PC-9 (cell line): ENCODE data around the gene SUGT1. TPM values are rescaled to one million over a fixed set of nuclear protein-coding genes. Genes with fewer than 3 reads are reported as not detected.
A peak's percentile ranks its signal among the peaks of the same experiment; 100 is the strongest.
"Not testable (repeated sequence)": the region's sequence is repeated elsewhere in the genome, so short reads cannot be mapped to it uniquely, and the experiment has no call there.

Experiments
- BruUV-seq: library from RNA; stranded (reverse); fragments of 400-500 nt; replicated peaks from 2 replicates; lab custom pipeline; 2021; lab: Mats Ljungman, UMichigan
- CTCF ChIA-PET: fragments of 300-600 bp; sonication (Branson Sonifier 250); formaldehyde crosslinking; loops from one replicate; lab custom pipeline; 2022; ENCODE audit warnings: antibody characterized with exemption; lab: Charles Lee
- POLR2A ChIA-PET: fragments of 300-600 bp; sonication (Branson Sonifier 250); formaldehyde crosslinking; loops from one replicate; lab custom pipeline; 2022; ENCODE audit warnings: antibody characterized with exemption; ENCODE audit not compliant: unreplicated experiment; lab: Charles Lee
- DNase-seq, 2 experiments: peaks; one replicate each; pipeline versions ENCODE4 v3.0.0 to v3.0.0-alpha.2; 2015 to 2022; ENCODE audit warnings: mixed read lengths in 1 of 2
- H2AFZ ChIP-seq: fragments of 200-600 bp; sonication (generic); 2 replicates; pipeline ENCODE4 v1.8.1; 2017; ENCODE audit warnings: antibody characterized with exemption
- H3F3A ChIP-seq: fragments of 200-600 bp; sonication (generic); 2 replicates; pipeline ENCODE4 v1.8.1; 2017; ENCODE audit warnings: antibody characterized with exemption, mild to moderate bottlenecking, low read depth; ENCODE audit not compliant: insufficient read depth
- H3K27ac ChIP-seq: fragments of 200-600 bp; sonication (generic); 2 replicates; pipeline ENCODE4 v1.6.1; 2016; ENCODE audit warnings: mixed run types
- H3K27me3 ChIP-seq: fragments of 200-600 bp; sonication (generic); 2 replicates; pipeline ENCODE4 v1.6.1; 2016; ENCODE audit warnings: low read depth, mixed run types; ENCODE audit not compliant: insufficient read depth
- H3K36me3 ChIP-seq: fragments of 200-600 bp; sonication (generic); 2 replicates; pipeline ENCODE4 v1.6.1; 2016; ENCODE audit warnings: low read depth, mixed run types
- H3K4me1 ChIP-seq: fragments of 200-600 bp; sonication (generic); replicated peaks from 2 replicates; pipeline ENCODE4 v1.6.1; 2016; ENCODE audit warnings: mixed run types; ENCODE audit not compliant: insufficient read depth
- H3K4me2 ChIP-seq: fragments of 200-600 bp; sonication (generic); 2 replicates; pipeline ENCODE4 v1.6.1; 2017; ENCODE audit warnings: mixed run types
- H3K4me3 ChIP-seq: fragments of 200-600 bp; sonication (generic); 2 replicates; pipeline ENCODE4 v1.6.1; 2016; ENCODE audit warnings: mixed run types
- H3K79me2 ChIP-seq: fragments of 200-600 bp; sonication (generic); 2 replicates; pipeline ENCODE4 v1.6.1; 2017; ENCODE audit warnings: low read depth, mixed run types
- H3K9me2 ChIP-seq: fragments of 200-600 bp; sonication (generic); 2 replicates; pipeline ENCODE4 v1.8.1; 2017; ENCODE audit warnings: mild to moderate bottlenecking; ENCODE audit not compliant: insufficient read depth
- H3K9me3 ChIP-seq: fragments of 200-600 bp; sonication (generic); 2 replicates; pipeline ENCODE4 v1.8.1; 2016; ENCODE audit warnings: low read depth; ENCODE audit not compliant: insufficient read depth
- H4K20me1 ChIP-seq: fragments of 200-600 bp; sonication (generic); 2 replicates; pipeline ENCODE4 v1.8.1; 2017; ENCODE audit not compliant: insufficient read depth
- CTCF ChIP-seq: fragments of 200-600 bp; sonication (generic); conservative IDR thresholded peaks from 2 replicates; pipeline ENCODE4 v1.6.1; 2017; ENCODE audit warnings: mixed run types, antibody characterized with exemption, mild to moderate bottlenecking, moderate library complexity
- EZH2 ChIP-seq: fragments of 200-600 bp; sonication (generic); IDR thresholded peaks from 2 replicates; pipeline ENCODE4 v1.8.0; 2017; ENCODE audit warnings: antibody characterized with exemption, low read depth
- intact Hi-C: fragments of 100-400 bp; cut with micrococcal nuclease; formaldehyde crosslinking; loops from one replicate; pipeline ENCODE4 v1.10.0; 2022; ENCODE audit not compliant: unreplicated experiment
- total RNA-seq: library from RNA; stranded (reverse); gene quantifications from 2 replicates; pipeline ENCODE4 v1.2.3, GENCODE V29; 2021

Gene SUGT1
- total RNA-seq, 1 experiment from 2014 or later, result 57.2 TPM

GRCh38 chr13:52711286-52711685 lies 58.6 kb downstream of the SUGT1 start:
- H3K27me3 ChIP-seq, result peaks cover 36% of the 10 kb centered on the region; the same call in 1 of the 2 replicates
- no peaks in the 10 kb centered on the region for H3K79me2 ChIP-seq
- no peak overlapping the region for H3K4me3 ChIP-seq
- no peaks in the 10 kb centered on the region for H3F3A ChIP-seq
- H4K20me1 ChIP-seq, result no peaks in the 10 kb centered on the region
- BruUV-seq, result no TSS peak
- ChIA-PET POLR2A (no interaction called here), CTCF (no interaction called here)
- DNase-seq, result no peak
- H3K9me3 ChIP-seq, result no peaks in the 10 kb centered on the region
- H3K4me2 ChIP-seq, result no peak overlapping the region
- no peaks in the 10 kb centered on the region for H3K4me1 ChIP-seq
- no peaks in the 10 kb centered on the region for H3K36me3 ChIP-seq
- H3K27ac ChIP-seq, result no peak overlapping the region
- TF ChIP-seq EZH2, result no peak
- TF ChIP-seq CTCF, result no peak
- H3K9me2 ChIP-seq, result no peaks in the 10 kb centered on the region; the same call in 1 of the 2 replicates
- intact Hi-C loops, result no loop called here
- no peak overlapping the region for H2AFZ ChIP-seq

GRCh38 chr13:52712385-52712784 lies 59.7 kb downstream of the SUGT1 start:
- CTCF ChIA-PET, result no interaction called here
- H3K4me3 ChIP-seq, result no peak overlapping the region

GRCh38 chr13:52713894-52714293 lies 61.3 kb downstream of the SUGT1 start:
- H3K27ac ChIP-seq, result no peak overlapping the region
- POLR2A ChIA-PET, result no interaction called here

More at GRCh38 chr13:52712385-52712784, 59.7 kb downstream of the SUGT1 start:
- TF ChIP-seq CTCF (no peak), EZH2 (no peak)
- Histone ChIP-seq H3K27me3 (peaks cover 47% of the 10 kb centered on the region), H3K9me3 (no peaks in the 10 kb centered on the region), H2AFZ (no peak overlapping the region), H3K27ac (no peak overlapping the region), H3F3A (no peaks in the 10 kb centered on the region), H3K4me1 (no peaks in the 10 kb centered on the region), H3K9me2 (no peaks in the 10 kb centered on the region; the same call in 1 of the 2 replicates), H3K79me2 (no peaks in the 10 kb centered on the region), H3K4me2 (no peak overlapping the region), H3K36me3 (no peaks in the 10 kb centered on the region), H4K20me1 (no peaks in the 10 kb centered on the region)
- BruUV-seq, result no TSS peak
- no peak for DNase-seq
- intact Hi-C loops, result no loop called here
- POLR2A ChIA-PET, result no interaction called here

GRCh38 chr13:52720904-52721303 lies 68.3 kb downstream of the SUGT1 start:
- H3K27ac ChIP-seq, H3K4me2 ChIP-seq, H3K4me1 ChIP-seq, H2AFZ ChIP-seq, H3F3A ChIP-seq, BruUV-seq, H4K20me1 ChIP-seq, H3K9me2 ChIP-seq, H3K79me2 ChIP-seq, intact Hi-C loops, H3K4me3 ChIP-seq, H3K36me3 ChIP-seq, H3K9me3 ChIP-seq, CTCF ChIA-PET: not testable (repeated sequence)
- peak in 1 of 2 experiments; percentile 2 for DNase-seq
- peaks cover 91% of the 10 kb centered on the region for H3K27me3 ChIP-seq
- POLR2A ChIA-PET, result interaction anchor here (0.6 kb wide), 1 partner anchor 45 kb away, joined by 4 read pairs; no protein-coding TSS in a partner anchor

More at GRCh38 chr13:52713894-52714293, 61.3 kb downstream of the SUGT1 start:
- no peak for DNase-seq
- H2AFZ ChIP-seq, result no peak overlapping the region
- H3F3A ChIP-seq, result no peaks in the 10 kb centered on the region
- peaks cover 53% of the 10 kb centered on the region for H3K27me3 ChIP-seq
- no TSS peak for BruUV-seq
- TF ChIP-seq CTCF (no peak), EZH2 (no peak)
- H3K36me3 ChIP-seq, result no peaks in the 10 kb centered on the region
- no peaks in the 10 kb centered on the region for H4K20me1 ChIP-seq
- no peak overlapping the region for H3K4me2 ChIP-seq
- H3K9me2 ChIP-seq, result no peaks in the 10 kb centered on the region
- CTCF ChIA-PET, result interaction anchor here (0.5 kb wide), 1 partner anchor 24 kb away, joined by 3 read pairs; no protein-coding TSS in a partner anchor
- no peaks in the 10 kb centered on the region for H3K4me1 ChIP-seq
- no peaks in the 10 kb centered on the region for H3K9me3 ChIP-seq
- no peak overlapping the region for H3K4me3 ChIP-seq
- intact Hi-C loops, result no loop called here
- no peaks in the 10 kb centered on the region for H3K79me2 ChIP-seq

GRCh38 chr13:52721356-52721755 lies 68.7 kb downstream of the SUGT1 start:
- H3F3A ChIP-seq, intact Hi-C loops, H3K9me2 ChIP-seq, H3K9me3 ChIP-seq, H3K79me2 ChIP-seq, H4K20me1 ChIP-seq, H3K4me1 ChIP-seq, CTCF ChIA-PET, H2AFZ ChIP-seq, H3K27ac ChIP-seq, H3K4me3 ChIP-seq, BruUV-seq, H3K4me2 ChIP-seq, DNase-seq, H3K36me3 ChIP-seq: not testable (repeated sequence)
- POLR2A ChIA-PET, result interaction anchor here (0.6 kb wide), 1 partner anchor 45 kb away, joined by 4 read pairs; no protein-coding TSS in a partner anchor
- peaks cover 92% of the 10 kb centered on the region for H3K27me3 ChIP-seq
